ENCODE results near the gene IFT122.
A peak's percentile ranks its signal among the peaks of the same experiment; 100 is the strongest.

Gene IFT122

DNA sequence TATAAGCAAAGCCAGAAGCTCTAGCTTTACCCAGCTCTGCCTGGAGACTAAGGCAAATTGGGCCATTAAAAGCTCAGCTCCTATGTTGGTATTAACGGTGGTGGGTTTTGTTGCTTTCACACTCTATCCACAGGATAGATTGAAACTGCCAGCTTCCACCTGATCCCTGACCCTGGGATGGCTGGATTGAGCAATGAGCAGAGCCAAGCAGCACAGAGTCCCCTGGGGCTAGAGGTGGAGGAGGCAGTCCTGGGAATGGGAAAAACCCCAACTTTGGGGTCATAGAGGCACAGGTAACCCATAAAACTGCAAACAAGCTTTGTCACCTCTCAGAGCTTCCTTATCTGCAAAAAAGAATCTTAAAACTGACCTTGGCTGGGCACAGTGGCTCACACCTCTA lies 95.1 kb downstream of the IFT122 start:
- H3K4me1 Mint-ChIP-seq: peaks cover 34% of the 10 kb centered on the region

DNA sequence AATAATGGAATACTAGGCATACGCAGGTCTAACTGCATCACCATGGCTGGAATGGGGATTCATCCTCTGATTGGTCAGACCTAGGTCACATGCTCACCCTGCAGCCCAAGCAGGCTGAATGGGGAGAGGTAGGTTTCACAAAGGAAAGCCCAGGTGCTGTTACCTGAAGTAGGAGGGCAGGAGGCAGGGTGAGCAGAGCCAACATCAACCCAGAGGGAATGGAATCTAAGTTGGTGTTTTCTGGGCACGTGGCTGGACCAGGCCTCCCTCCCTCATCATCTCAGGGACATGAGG lies 96.3 kb downstream of the IFT122 start:
- no peak for TF ChIP-seq CTCF (IDR thresholded peaks at IDR 0.05; ENCODE audit: unreplicated experiment in 3 of 3)
- Mint-ChIP-seq H3K9me3 (no peaks in the 10 kb centered on the region), H3K4me3 (no peak overlapping the region), H3K36me3 (ENCODE audit: low read depth) (no peaks in the 10 kb centered on the region), H3K27me3 (ENCODE audit: low read depth) (peaks cover 7% of the 10 kb centered on the region), H3K27ac (peak overlapping the region in 1 of 3 experiments; percentile 12), H3K4me1 (peaks cover 25% of the 10 kb centered on the region)

More for the DNA sequence above, 95.1 kb downstream of the IFT122 start:
- Mint-ChIP-seq H3K27me3 (ENCODE audit: low read depth) (peaks cover 14% of the 10 kb centered on the region), H3K9me3 (no peaks in the 10 kb centered on the region), H3K27ac (peak overlapping the region; percentile 68 to 80 (median 79)), H3K4me3 (no peak overlapping the region), H3K36me3 (ENCODE audit: low read depth) (no peaks in the 10 kb centered on the region)
- TF ChIP-seq CTCF (IDR thresholded peaks at IDR 0.05; ENCODE audit: unreplicated experiment in 3 of 3): no peak

DNA sequence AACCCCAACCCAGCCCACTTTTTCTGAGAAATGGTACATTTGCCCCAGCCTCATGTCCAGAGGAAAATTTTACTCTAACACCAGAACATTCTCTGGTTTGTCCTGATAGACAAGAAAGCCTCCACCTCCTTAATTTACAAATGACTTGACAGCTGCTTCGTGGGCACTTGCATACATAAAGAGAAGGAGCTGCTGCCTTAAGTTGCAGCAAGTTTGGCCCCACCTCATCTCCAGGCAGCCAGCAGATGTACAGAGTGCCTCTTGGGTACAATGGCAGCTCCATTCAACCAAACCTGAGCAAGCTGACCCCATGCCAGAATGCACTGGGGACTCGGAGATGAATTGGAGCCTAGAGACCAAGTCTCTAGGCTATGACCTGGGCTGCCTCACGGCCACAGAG lies 96.8 kb downstream of the IFT122 start:
- H3K9me3 Mint-ChIP-seq: no peaks in the 10 kb centered on the region
- H3K27me3 Mint-ChIP-seq (ENCODE audit: low read depth): peaks cover 7% of the 10 kb centered on the region
- peaks cover 21% of the 10 kb centered on the region for H3K4me1 Mint-ChIP-seq
- no peak overlapping the region for H3K4me3 Mint-ChIP-seq
- TF ChIP-seq CTCF (IDR thresholded peaks at IDR 0.05; ENCODE audit: unreplicated experiment in 3 of 3): no peak
- no peak overlapping the region for H3K27ac Mint-ChIP-seq
- H3K36me3 Mint-ChIP-seq (ENCODE audit: low read depth): no peaks in the 10 kb centered on the region

DNA sequence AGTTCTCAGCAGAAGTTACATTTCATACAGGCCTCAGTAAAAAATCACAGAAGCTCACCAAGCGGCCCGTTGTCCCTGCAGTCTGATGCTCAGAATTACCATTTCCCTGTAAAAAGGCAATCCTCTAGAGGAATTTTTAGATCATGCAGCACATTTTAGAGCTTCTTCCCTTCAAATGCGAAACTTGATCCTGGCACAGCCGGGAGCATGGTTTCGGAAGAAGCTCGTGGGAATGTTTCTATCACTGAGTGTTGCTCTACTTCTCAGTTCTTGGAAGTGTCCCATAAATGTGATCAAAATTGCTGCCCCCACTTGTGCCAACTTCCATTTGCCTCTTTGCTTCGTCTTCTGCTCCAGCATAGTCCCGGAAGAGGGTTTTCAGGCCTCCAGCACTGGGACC lies 99.2 kb downstream of the IFT122 start:
- H3K4me1 Mint-ChIP-seq: peaks cover 21% of the 10 kb centered on the region
- no peaks in the 10 kb centered on the region for H3K36me3 Mint-ChIP-seq (ENCODE audit: low read depth)
- H3K4me3 Mint-ChIP-seq: no peak overlapping the region
- peaks cover 7% of the 10 kb centered on the region for H3K27me3 Mint-ChIP-seq (ENCODE audit: low read depth)
- TF ChIP-seq CTCF (IDR thresholded peaks at IDR 0.05; ENCODE audit: unreplicated experiment in 3 of 3): no peak
- H3K27ac Mint-ChIP-seq: peak overlapping the region; percentile 12 to 65 (median 26)
- no peaks in the 10 kb centered on the region for H3K9me3 Mint-ChIP-seq

- Mint-ChIP-seq H3K4me1 (peaks cover 14% of the 10 kb centered on the region), H3K36me3 (ENCODE audit: low read depth) (no peaks in the 10 kb centered on the region), H3K27me3 (ENCODE audit: low read depth) (peaks cover 4% of the 10 kb centered on the region), H3K4me3 (no peak overlapping the region), H3K9me3 (no peaks in the 10 kb centered on the region), H3K27ac (no peak overlapping the region)
- no peak for TF ChIP-seq CTCF (IDR thresholded peaks at IDR 0.05; ENCODE audit: unreplicated experiment in 3 of 3)
Measured at GRCh38 chr3:129540776-129541516, 100.9 kb downstream of the IFT122 start.

- TF ChIP-seq CTCF (IDR thresholded peaks at IDR 0.05; ENCODE audit: unreplicated experiment in 3 of 3): no peak
- no peaks in the 10 kb centered on the region for H3K36me3 Mint-ChIP-seq (ENCODE audit: low read depth)
- H3K4me3 Mint-ChIP-seq: no peak overlapping the region
- H3K9me3 Mint-ChIP-seq: no peaks in the 10 kb centered on the region
- peaks cover 4% of the 10 kb centered on the region for H3K27me3 Mint-ChIP-seq (ENCODE audit: low read depth)
- H3K27ac Mint-ChIP-seq: no peak overlapping the region
- H3K4me1 Mint-ChIP-seq: peaks cover 14% of the 10 kb centered on the region
Measured at GRCh38 chr3:129542747-129543146, 102.7 kb downstream of the IFT122 start.

All from nephron (organoid).